NCI-H345 (cell line): ENCODE results near the gene PDE3B.

Experiments used
- DNase-seq: peaks from one replicate; lab custom pipeline; 2025; lab: John Stamatoyannopoulos, UW

PDE3B gene

GRCh38 chr11:14884667-14885273, 241.2 kb downstream of the PDE3B start:
- no peak for DNase-seq

GRCh38 chr11:14886513-14886912, 242.9 kb downstream of the PDE3B start:
- DNase-seq = no peak

GRCh38 chr11:14891143-14892035, 247.8 kb downstream of the PDE3B start:
- peak; percentile 93 for DNase-seq

DNA sequence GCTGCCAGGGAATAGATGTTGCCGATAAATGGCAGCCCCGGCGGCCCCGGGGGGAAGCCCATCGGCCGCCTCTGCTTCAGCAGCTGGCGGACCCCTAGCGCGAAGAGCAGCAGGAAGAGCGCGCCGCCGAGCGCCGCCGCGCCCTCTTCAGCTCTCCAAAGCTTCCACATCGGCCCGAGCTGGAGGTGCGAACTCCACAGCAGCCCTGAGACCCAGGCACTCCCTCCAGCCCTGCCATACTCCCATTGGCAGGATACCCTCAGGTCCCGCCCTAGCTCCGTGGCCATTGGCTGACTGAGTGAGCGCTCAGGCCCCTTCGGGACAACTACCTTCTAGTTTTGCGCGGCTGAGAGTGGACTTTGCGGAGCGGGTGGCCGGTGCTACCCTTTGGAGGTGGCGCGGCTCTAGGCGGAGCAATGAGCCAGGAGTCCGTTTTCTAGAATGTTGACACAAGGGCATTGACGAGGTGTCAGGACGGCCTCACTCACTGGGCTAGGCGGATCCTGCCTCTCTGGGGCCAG, 248.5 kb downstream of the PDE3B start, which contains the start of gene CYP2R1:
Gene CYP2R1 (minus strand): TSS at position 196 of the 521 bp plus-strand sequence. CDS start 26 bp downstream, at position 170.
- peak; percentile 98 for DNase-seq

GRCh38 chr11:14892577-14892976, 249.0 kb downstream of the PDE3B start:
- no peak for DNase-seq

- DNase-seq = no peak
These were observed 251.3 kb downstream of the PDE3B start for GRCh38 chr11:14894657-14895598.

DNA sequence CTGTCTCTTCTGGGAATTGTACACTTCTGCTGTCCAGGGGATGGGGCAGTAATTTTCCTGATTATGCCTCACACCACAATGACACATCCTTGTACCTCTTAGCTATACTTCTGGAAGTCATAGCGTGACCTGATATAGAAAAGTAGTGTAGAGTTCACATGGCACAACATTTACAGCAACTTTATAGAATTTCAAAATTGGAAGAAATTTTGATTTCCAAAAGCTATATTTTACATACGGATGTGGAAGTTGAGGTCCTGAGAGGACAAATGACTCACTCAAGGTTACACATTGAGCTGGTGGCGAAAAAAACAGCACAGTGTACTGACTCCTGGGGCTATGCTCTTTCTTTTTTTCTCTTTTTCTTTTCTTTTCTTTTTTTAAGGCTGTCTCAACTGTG, 254.8 kb downstream of the PDE3B start:
- DNase-seq = no peak

GRCh38 chr11:14898906-14899305, 255.3 kb downstream of the PDE3B start:
- no peak for DNase-seq

DNA sequence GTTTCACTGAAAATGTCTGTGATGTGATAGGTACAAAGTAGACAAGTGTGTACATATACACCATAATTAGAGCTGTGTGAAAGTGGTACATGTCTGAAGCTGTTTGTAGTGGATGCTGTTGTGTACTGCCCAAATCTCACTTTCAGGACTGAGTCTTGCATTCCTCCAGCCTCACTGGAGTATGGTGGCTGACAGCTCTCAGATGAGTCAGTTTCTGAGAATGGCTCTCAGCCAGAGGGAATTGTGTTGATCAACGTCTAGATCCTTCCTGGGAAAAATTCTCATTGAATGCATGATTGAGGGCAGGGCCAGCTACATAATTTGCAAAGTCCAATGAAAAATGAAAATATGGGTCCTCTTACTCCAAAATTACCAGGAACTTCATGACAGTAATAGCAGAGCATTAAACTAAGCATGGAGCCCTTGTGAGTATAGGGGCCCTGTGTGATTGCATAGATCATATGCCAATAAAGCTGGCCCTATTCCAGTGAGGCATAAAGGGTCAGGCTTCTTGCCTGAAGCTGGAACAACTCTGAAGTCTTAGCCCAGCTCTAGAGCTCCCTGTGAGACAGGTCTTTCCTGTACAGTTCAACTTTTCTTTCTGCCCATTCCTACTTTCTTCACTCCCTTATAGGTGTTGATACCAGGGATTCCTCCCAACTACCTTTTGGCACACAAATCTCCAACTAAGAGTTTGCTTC, 259.2 kb downstream of the PDE3B start:
- no peak for DNase-seq

DNA sequence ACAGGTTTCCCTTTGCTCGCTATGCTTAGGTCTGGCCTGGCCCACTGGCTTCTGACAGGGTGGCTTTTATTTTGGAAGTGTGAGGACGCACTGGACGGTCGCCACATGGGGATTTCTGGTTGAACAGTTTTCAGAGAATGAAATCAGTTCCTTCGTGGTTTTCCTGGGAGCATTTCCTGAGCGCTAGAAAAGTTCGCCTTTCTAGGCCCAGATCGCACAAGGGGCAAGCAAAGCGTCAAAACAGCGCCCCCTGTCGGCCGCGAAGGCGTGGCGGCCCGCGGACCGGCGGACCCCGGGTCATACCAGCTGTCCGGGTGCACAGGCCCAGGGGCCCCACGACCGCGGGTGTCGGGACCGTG, 261.1 kb downstream of the PDE3B start:
- DNase-seq = no peak

DNA sequence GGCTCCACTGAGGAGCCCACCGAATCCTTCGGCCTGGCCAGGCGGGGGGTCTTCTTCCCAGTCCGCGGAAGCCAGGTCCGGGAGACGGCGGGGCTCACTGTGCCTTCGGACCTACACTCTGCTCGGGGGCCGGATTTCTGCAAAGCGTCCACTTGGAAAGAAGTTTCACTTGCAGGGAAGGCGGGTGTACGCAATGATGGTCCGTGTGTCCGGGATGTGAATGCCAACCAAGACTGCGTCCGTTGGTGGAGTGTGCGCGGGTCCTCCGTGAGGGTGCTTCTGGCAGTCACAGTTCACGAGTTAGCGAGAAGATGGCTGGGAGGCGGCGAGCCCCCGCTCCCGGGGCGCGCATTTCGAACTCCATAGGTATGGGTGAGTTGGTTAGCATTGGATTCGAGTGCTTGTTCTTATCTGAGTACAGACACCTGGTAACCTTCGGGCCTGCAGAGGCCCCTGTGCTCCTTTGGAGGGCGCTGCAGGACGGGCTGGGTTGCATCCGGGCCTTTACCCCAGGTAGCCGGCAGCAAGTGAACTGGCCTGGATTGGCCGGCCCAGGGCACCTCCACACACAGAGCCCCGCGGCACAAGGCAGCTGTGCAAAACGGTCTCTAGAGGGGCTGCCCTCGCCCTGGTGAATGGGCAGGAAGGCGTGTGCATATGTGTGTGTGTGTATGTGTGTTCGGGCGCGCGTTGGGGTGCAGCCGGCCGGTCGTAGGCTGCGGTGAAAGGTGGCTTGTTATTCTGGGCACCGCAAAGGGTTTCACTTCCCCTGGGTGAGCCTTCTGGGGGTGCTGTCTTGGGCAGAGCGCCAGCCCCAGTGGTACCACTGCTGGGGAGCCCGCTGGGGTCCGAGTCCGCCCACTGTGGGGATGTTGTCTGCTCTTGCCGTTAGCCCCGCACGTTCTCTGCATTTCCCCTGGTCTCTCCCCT, 261.8 kb downstream of the PDE3B start:
- DNase-seq = no peak

DNA sequence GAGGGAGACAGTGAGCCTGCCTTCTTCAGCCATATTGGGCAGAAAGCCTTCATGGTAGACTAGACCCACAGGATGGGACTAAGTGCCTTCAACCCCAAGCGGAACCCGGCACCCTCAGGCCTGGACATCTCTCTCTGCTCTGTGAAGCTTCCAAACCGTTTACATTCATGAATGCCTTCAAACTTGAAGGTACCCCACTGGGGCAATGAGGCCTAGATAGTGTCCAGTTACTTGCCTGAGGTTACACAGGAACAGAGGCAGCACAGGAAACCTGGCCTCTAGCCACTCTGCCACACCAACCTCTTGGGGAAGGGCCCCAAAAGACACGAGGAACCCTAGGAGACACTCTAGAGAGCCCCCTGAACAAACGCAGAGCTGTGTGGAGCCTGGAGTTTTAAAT, 263.0 kb downstream of the PDE3B start:
- no peak for DNase-seq

GRCh38 chr11:14906993-14907392, 263.4 kb downstream of the PDE3B start:
- no peak for DNase-seq

DNA sequence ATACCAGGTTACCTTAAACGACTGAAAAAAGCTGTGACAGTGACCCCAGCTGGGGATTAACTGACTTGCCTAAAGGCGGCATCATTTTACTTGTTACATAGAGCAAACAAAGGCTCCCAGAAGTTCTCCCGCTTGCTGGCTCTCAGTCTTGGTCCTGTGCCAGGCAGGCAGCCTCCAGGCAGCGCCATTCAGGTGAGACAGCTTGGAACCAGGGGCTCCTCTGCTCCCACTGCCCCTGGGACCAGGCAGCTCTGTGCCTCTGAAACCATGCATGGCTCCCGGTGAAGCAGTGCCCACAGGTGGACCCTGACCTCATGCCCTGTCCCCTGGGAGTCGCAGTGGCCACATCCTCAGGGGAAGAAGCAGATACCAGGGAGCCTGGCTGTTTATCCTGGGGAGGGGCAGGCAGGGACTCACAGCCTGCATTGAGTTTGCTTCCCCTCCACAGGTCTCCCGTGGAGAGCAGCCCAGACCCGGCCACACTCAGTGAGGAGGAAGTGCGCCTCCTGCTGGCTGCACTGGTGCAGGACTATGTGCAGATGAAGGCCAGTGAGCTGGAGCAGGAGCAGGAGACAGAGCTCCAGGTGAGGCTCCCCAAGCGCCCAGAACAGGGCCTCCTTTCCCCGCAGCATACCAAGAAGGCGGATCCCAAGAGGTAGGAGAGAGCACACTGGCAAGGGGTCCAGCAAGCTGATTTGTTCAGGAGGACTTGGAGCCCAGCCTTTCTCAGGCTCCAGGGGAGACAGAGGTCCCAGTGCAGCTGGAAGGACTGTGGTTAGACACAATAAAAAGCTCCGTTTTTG, 264.0 kb downstream of the PDE3B start:
- peak; percentile 94 for DNase-seq

DNA sequence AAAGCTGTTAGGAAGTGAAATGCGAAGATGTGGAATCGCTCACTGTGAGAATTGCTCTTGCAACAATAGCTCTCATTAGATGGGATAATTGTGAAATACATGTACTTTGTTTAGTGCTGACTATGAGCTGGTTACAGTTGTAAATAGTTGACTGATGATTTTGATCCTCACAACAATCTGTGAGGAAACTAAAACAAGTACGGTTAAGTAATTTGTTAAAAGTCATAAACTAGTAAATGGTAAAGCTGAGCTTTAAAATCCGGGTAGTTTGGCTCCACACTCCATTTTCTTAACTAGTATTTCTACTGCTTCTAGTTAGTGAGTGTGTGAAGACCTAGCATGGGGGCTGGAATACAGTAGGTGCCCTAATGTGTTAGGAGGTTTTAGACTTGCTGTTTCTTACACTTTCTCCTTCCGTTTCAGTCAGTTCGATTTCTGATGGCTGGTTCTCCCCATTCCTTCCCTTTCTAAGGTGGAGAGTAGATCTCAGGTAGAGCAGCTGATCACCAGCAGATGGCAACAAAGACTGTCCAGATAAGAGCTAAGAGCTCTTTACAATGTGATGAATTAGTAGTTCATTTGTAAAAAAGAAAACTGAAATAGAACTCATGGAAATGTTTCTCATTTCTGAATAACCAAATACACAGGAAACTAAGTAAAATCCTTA, 264.7 kb downstream of the PDE3B start:
- peak; percentile 81 for DNase-seq

GRCh38 chr11:14914536-14914935, 270.9 kb downstream of the PDE3B start:
- no peak for DNase-seq

DNA sequence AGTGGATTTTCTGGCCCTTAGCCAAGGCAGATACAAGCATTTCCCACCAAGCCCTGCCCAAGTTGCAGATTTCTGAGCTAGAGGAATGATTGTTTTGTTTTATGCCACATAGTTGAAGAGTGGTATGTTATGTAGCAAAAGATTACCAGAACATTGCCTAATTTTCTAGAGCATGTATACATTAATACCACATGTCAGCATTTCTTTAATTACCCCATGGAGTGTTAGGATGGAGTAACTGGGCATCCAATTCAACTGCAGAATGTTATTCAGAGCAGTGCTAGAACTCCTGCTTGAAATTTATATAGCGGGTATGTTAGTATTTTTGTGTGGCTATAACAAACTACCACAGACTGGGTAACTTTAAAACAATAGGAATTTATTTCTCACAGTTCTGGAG, 272.8 kb downstream of the PDE3B start:
- no peak for DNase-seq
